PC-3 (cell line): ENCODE data around the gene ASCC2. TPM values are rescaled to one million over a fixed set of nuclear protein-coding genes. Genes with fewer than 3 reads are reported as not detected.

Experiments used
- ATAC-seq: fragments of 200-7000 bp; cut with Tn5 transposase; 2 replicates; pipeline ENCODE4 v1.9.1; 2020; ENCODE audit warnings: mild to moderate bottlenecking, moderate library complexity
- BruUV-seq: library from RNA; stranded (reverse); fragments of 400-500 nt; replicated peaks from 2 replicates; lab custom pipeline; 2021; lab: Mats Ljungman, UMichigan
- CTCF ChIA-PET: fragments of 300-600 bp; sonication (Branson Sonifier 250); formaldehyde crosslinking; loops from one replicate; lab custom pipeline; 2022; ENCODE audit warnings: antibody characterized with exemption; lab: Charles Lee
- POLR2A ChIA-PET: fragments of 300-600 bp; sonication (Branson Sonifier 250); formaldehyde crosslinking; loops from one replicate; lab custom pipeline; 2022; ENCODE audit warnings: antibody characterized with exemption; ENCODE audit not compliant: unreplicated experiment; lab: Charles Lee
- DNase-seq: peaks from one replicate; pipeline ENCODE4 v3.0.0-alpha.2; 2015
- H2AFZ ChIP-seq: fragments of 300-600 bp; sonication (generic); 2 replicates; pipeline ENCODE4 v1.6.0; 2016; ENCODE audit warnings: antibody characterized with exemption, low read length
- H3F3A ChIP-seq: fragments of 300-600 bp; sonication (generic); one replicate; pipeline ENCODE4 v1.6.0; 2017; ENCODE audit warnings: antibody characterized with exemption, low read length, control low read depth, mild to moderate bottlenecking; ENCODE audit not compliant: unreplicated experiment
- H3K27ac ChIP-seq: fragments of 300-600 bp; sonication (generic); 2 replicates; pipeline ENCODE4 v1.5.1; 2016; ENCODE audit warnings: mild to moderate bottlenecking, low read length
- H3K27me3 ChIP-seq: fragments of 300-600 bp; sonication (generic); 2 replicates; pipeline ENCODE4 v1.6.1; 2016; ENCODE audit warnings: low read length, mixed read lengths
- H3K36me3 ChIP-seq: fragments of 300-600 bp; sonication (generic); 2 replicates; pipeline ENCODE4 v1.6.1; 2016; ENCODE audit warnings: low read depth, mixed run types, low read length, mixed read lengths
- H3K4me1 ChIP-seq: fragments of 300-600 bp; sonication (generic); 2 replicates; pipeline ENCODE4 v1.5.1; 2016; ENCODE audit warnings: low read length; ENCODE audit not compliant: insufficient read depth
- H3K4me2 ChIP-seq: fragments of 300-600 bp; sonication (generic); 2 replicates; pipeline ENCODE4 v1.6.0; 2016; ENCODE audit warnings: low read length
- H3K4me3 ChIP-seq: fragments of 300-600 bp; sonication (generic); 2 replicates; pipeline ENCODE4 v1.5.1; 2016; ENCODE audit warnings: mild to moderate bottlenecking, low read length, mixed read lengths
- H3K79me2 ChIP-seq: fragments of 300-600 bp; sonication (generic); 2 replicates; pipeline ENCODE4 v1.6.1; 2017; ENCODE audit warnings: low read length, mixed read lengths
- H3K9ac ChIP-seq: fragments of 300-600 bp; sonication (generic); 2 replicates; pipeline ENCODE4 v1.6.0; 2016; ENCODE audit warnings: mild to moderate bottlenecking, low read length
- H3K9me2 ChIP-seq: fragments of 300-600 bp; sonication (generic); replicated peaks from 2 replicates; pipeline ENCODE4 v1.6.1; 2016; ENCODE audit warnings: mixed run types, low read length, mixed read lengths
- H3K9me3 ChIP-seq: fragments of 300-600 bp; sonication (generic); 2 replicates; pipeline ENCODE4 v1.6.1; 2016; ENCODE audit warnings: low read length, mixed read lengths
- H4K20me1 ChIP-seq: fragments of 300-600 bp; sonication (generic); 2 replicates; pipeline ENCODE4 v1.6.1; 2016; ENCODE audit warnings: low read length, mixed read lengths
- CTCF ChIP-seq: fragments of 300-600 bp; sonication (generic); conservative IDR thresholded peaks from 2 replicates; pipeline ENCODE4 v1.5.1; 2017; ENCODE audit warnings: antibody characterized with exemption, low read depth, mild to moderate bottlenecking, low read length
- EZH2 ChIP-seq: fragments of 300-600 bp; sonication (generic); IDR thresholded peaks from one replicate; pipeline ENCODE4 v1.6.1; 2017; ENCODE audit warnings: antibody characterized with exemption, mild to moderate bottlenecking, low read length; ENCODE audit not compliant: unreplicated experiment
- EZH2phosphoT487 ChIP-seq: fragments of 300-600 bp; sonication (generic); IDR thresholded peaks from 2 replicates; pipeline ENCODE4 v1.6.1; 2018; ENCODE audit warnings: mild to moderate bottlenecking, antibody characterized with exemption, low read length, borderline replicate concordance
- intact Hi-C: fragments of 100-400 bp; cut with micrococcal nuclease; formaldehyde crosslinking; loops from 2 replicates; pipeline ENCODE4 v1.9.0; 2023
- total RNA-seq: library from RNA; depleted of rRNA; stranded (reverse); fragments of >200 nt; gene quantifications from 2 replicates; pipeline ENCODE4 v1.2.3, GENCODE V29; 2014

The ASCC2 gene
- total RNA-seq, 1 experiment from 2014 or later = 37.0 TPM

- POLR2A ChIA-PET = no interaction called here
- TF ChIP-seq EZH2 (no peak), EZH2phosphoT487 (no peak), CTCF (no peak)
These were observed 84.0 kb downstream of the ASCC2 start for GRCh38 chr22:29753808-29754657.

GRCh38 chr22:29751669-29752068, 86.4 kb downstream of the ASCC2 start:
- Histone ChIP-seq H3K4me3 (no peak overlapping the region), H3F3A (no peaks in the 10 kb centered on the region), H3K27ac (no peak overlapping the region), H3K9me3 (no peaks in the 10 kb centered on the region), H4K20me1 (no peaks in the 10 kb centered on the region), H2AFZ (no peak overlapping the region), H3K36me3 (no peaks in the 10 kb centered on the region), H3K27me3 (no peaks in the 10 kb centered on the region), H3K9me2 (no peaks in the 10 kb centered on the region), H3K79me2 (no peaks in the 10 kb centered on the region), H3K4me1 (no peaks in the 10 kb centered on the region), H3K9ac (no peak overlapping the region), H3K4me2 (no peak overlapping the region)
- no TSS peak for BruUV-seq
- ChIA-PET CTCF (interaction anchor here (0.6 kb wide), 1 partner anchor 26 kb away, joined by 3 read pairs; no protein-coding TSS in a partner anchor), POLR2A (no interaction called here)
- ATAC-seq (no peak), DNase-seq (no peak)
- intact Hi-C loops = no loop called here
- TF ChIP-seq EZH2 (no peak), EZH2phosphoT487 (no peak), CTCF (no peak)

More at GRCh38 chr22:29753808-29754657, 84.0 kb downstream of the ASCC2 start:
- no peaks in the 10 kb centered on the region for H3K36me3 ChIP-seq
- no peak for DNase-seq
- no peaks in the 10 kb centered on the region for H3K27me3 ChIP-seq
- H4K20me1 ChIP-seq = no peaks in the 10 kb centered on the region
- H3K9me3 ChIP-seq = no peaks in the 10 kb centered on the region
- H3K79me2 ChIP-seq = no peaks in the 10 kb centered on the region
- no peak overlapping the region for H3K4me2 ChIP-seq
- H3K9ac ChIP-seq = no peak overlapping the region
- no peaks in the 10 kb centered on the region for H3K9me2 ChIP-seq
- CTCF ChIA-PET = no interaction called here
- no peak overlapping the region for H2AFZ ChIP-seq
- no peak overlapping the region for H3K27ac ChIP-seq
- BruUV-seq = no TSS peak
- intact Hi-C loops = no loop called here
- no peak overlapping the region for H3K4me3 ChIP-seq
- H3F3A ChIP-seq = no peaks in the 10 kb centered on the region
- no peaks in the 10 kb centered on the region for H3K4me1 ChIP-seq
- ATAC-seq = no peak
